GM12891 (cell line): ENCODE results near the gene TAF8.

Experiments
- POLR2A ChIP-seq: IDR thresholded peaks from 2 replicates; pipeline ENCODE4 v1.6.1; 2011; ENCODE audit warnings: low read depth, low read length, control low read depth
- POLR2AphosphoS5 ChIP-seq: IDR thresholded peaks from 2 replicates; pipeline ENCODE4 v1.6.1; 2011; ENCODE audit warnings: low read depth, low read length, control low read depth
- SPI1 ChIP-seq: IDR thresholded peaks from 2 replicates; pipeline ENCODE4 v1.6.1; 2011; ENCODE audit warnings: low read depth, low read length, control low read depth
- TAF1 ChIP-seq: IDR thresholded peaks from 2 replicates; pipeline ENCODE4 v1.6.1; 2011; ENCODE audit warnings: low read depth, low read length, control low read depth

DNA sequence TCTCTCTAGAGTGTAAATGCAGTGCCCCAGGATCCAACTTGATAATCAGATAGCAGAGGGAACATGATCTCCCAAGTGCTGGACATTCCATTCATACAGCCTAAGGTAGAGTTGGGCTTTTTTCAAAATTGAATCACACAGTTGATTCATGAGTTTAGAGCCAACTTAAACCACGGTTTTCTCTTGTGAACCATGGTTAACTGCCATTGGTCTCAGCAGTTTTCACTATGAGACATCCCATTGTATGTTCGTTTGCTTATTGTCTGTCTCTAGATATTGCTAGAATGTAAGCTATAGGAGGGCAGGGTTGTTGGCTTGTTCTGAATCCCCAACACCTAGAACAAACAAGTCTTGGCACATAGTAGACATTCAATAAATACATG is 37.2 kb upstream of the TAF8 start:
- TF ChIP-seq POLR2AphosphoS5 (no peak), POLR2A (no peak), SPI1 (no peak), TAF1 (no peak)
